ENCODE measurements around the gene NFX1.
A peak's percentile ranks its signal among the peaks of the same experiment; 100 is the strongest.

NFX1 gene

GRCh38 chr9:33290247-33291030, at the start of gene NFX1 (continued):
- TF ChIP-seq KLF9 (tag by site-specific recombination; IDR thresholded peaks at IDR 0.05; ENCODE audit: low read depth) (no peak), ZBTB49 (tag by site-specific recombination; IDR thresholded peaks at IDR 0.05; ENCODE audit: low read depth) (no peak), ZSCAN16 (tag by site-specific recombination; IDR thresholded peaks at IDR 0.05) (no peak), ZNF354C (tag by site-specific recombination; IDR thresholded peaks at IDR 0.05; ENCODE audit: borderline replicate concordance, low read depth) (no peak), ZNF174 (tag by site-specific recombination; IDR thresholded peaks at IDR 0.05) (no peak), RBAK (tag by site-specific recombination; IDR thresholded peaks at IDR 0.05) (no peak), ZNF792 (tag by site-specific recombination; IDR thresholded peaks at IDR 0.05) (no peak), ZNF549 (tag by site-specific recombination; IDR thresholded peaks at IDR 0.05) (no peak), PBX3 (CRISPR knock-in tag; IDR thresholded peaks at IDR 0.05) (peak; percentile 64; the same call in 1 of the 2 replicates), ZNF140 (tag by site-specific recombination; IDR thresholded peaks at IDR 0.05) (no peak), HOXD13 (CRISPR knock-in tag; IDR thresholded peaks at IDR 0.05; ENCODE audit: borderline replicate concordance) (no peak), ZFP3 (tag by site-specific recombination; IDR thresholded peaks at IDR 0.05; ENCODE audit: low read depth) (no peak), SCRT1 (tag by site-specific recombination; IDR thresholded peaks at IDR 0.05; ENCODE audit: borderline replicate concordance) (no peak), ZNF114 (tag by site-specific recombination; IDR thresholded peaks at IDR 0.05) (no peak), MEIS1 (CRISPR knock-in tag; IDR thresholded peaks at IDR 0.05; ENCODE audit: borderline replicate concordance) (no peak), ZNF221 (tag by site-specific recombination; IDR thresholded peaks at IDR 0.05; ENCODE audit: borderline replicate concordance) (no peak), ZNF10 (tag by site-specific recombination; IDR thresholded peaks at IDR 0.05) (no peak), ZNF2 (tag by site-specific recombination; IDR thresholded peaks at IDR 0.05) (peak; percentile 78), ZNF555 (tag by site-specific recombination; conservative IDR thresholded peaks at IDR 0.05) (no peak), ZNF514 (tag by site-specific recombination; IDR thresholded peaks at IDR 0.05) (no peak), PRDM10 (tag by site-specific recombination; IDR thresholded peaks at IDR 0.05) (peak; percentile 86)
- TF ChIP-seq, protein P1, sequence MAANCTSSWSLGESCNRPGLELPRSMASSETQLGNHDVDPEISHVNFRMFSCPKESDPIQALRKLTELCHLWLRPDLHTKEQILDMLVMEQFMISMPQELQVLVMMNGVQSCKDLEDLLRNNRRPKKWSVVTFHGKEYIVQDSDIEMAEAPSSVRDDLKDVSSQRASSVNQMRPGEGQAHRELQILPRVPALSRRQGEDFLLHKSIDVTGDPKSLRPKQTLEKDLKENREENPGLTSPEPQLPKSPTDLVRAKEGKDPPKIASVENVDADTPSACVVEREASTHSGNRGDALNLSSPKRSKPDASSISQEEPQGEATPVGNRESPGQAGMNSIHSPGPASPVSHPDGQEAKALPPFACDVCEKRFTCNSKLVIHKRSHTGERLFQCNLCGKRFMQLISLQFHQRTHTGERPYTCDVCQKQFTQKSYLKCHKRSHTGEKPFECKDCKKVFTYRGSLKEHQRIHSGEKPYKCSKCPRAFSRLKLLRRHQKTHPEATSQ (tag by site-specific recombination; IDR thresholded peaks at IDR 0.05), result no peak
- TF ChIP-seq, protein P2, sequence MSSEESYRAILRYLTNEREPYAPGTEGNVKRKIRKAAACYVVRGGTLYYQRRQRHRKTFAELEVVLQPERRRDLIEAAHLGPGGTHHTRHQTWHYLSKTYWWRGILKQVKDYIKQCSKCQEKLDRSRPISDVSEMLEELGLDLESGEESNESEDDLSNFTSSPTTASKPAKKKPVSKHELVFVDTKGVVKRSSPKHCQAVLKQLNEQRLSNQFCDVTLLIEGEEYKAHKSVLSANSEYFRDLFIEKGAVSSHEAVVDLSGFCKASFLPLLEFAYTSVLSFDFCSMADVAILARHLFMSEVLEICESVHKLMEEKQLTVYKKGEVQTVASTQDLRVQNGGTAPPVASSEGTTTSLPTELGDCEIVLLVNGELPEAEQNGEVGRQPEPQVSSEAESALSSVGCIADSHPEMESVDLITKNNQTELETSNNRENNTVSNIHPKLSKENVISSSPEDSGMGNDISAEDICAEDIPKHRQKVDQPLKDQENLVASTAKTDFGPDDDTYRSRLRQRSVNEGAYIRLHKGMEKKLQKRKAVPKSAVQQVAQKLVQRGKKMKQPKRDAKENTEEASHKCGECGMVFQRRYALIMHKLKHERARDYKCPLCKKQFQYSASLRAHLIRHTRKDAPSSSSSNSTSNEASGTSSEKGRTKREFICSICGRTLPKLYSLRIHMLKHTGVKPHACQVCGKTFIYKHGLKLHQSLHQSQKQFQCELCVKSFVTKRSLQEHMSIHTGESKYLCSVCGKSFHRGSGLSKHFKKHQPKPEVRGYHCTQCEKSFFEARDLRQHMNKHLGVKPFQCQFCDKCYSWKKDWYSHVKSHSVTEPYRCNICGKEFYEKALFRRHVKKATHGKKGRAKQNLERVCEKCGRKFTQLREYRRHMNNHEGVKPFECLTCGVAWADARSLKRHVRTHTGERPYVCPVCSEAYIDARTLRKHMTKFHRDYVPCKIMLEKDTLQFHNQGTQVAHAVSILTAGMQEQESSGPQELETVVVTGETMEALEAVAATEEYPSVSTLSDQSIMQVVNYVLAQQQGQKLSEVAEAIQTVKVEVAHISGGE (tag by site-specific recombination; conservative IDR thresholded peaks at IDR 0.05; ENCODE audit: low read depth), result peak; percentile 76
- TF ChIP-seq, protein P3, sequence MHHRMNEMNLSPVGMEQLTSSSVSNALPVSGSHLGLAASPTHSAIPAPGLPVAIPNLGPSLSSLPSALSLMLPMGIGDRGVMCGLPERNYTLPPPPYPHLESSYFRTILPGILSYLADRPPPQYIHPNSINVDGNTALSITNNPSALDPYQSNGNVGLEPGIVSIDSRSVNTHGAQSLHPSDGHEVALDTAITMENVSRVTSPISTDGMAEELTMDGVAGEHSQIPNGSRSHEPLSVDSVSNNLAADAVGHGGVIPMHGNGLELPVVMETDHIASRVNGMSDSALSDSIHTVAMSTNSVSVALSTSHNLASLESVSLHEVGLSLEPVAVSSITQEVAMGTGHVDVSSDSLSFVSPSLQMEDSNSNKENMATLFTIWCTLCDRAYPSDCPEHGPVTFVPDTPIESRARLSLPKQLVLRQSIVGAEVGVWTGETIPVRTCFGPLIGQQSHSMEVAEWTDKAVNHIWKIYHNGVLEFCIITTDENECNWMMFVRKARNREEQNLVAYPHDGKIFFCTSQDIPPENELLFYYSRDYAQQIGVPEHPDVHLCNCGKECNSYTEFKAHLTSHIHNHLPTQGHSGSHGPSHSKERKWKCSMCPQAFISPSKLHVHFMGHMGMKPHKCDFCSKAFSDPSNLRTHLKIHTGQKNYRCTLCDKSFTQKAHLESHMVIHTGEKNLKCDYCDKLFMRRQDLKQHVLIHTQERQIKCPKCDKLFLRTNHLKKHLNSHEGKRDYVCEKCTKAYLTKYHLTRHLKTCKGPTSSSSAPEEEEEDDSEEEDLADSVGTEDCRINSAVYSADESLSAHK (tag by site-specific recombination; IDR thresholded peaks at IDR 0.05), result no peak
